Measurements from ENCODE around the gene LDB3. TPM values are rescaled to one million over a fixed set of nuclear protein-coding genes. Genes with fewer than 3 reads are reported as not detected.

Gene LDB3
- total and polyA plus RNA-seq, 2 of the 4 experiments (the other 2 are of a cell fraction): 0.36 to 2.6 TPM

DNA sequence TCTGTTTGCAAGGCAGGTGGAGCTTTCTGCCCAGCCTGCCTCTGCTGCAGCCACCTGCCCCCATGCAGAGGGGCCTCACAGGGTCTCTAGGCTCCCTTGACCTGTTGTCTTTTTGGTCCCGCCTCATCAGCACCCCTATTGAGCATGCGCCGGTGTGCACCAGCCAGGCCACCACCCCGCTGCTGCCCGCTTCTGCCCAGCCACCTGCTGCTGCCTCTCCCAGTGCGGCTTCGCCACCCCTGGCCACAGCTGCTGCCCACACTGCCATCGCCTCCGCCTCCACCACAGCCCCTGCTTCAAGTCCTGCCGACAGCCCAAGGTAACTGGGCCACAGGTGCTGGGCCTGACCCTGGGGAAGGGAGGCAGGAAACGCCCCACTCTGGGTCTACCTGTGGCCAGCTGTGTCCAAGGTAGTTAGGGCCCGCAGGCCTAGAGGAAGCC lies 38.1 kb downstream of the LDB3 start:
- intact Hi-C loops (cut with micrococcal nuclease): no loop called here
- no peak overlapping the region for H3K4me2 ChIP-seq (ENCODE audit: low read depth, low read length)
- H4K91ac ChIP-seq (ENCODE audit: insufficient read depth, low read depth, low read length): no peak overlapping the region
- H2BK15ac ChIP-seq (ENCODE audit: low read depth, low read length): no peak overlapping the region
- H3K14ac ChIP-seq (replicated peaks; ENCODE audit: low read depth, low read length): no peak overlapping the region
- H3K4me1 ChIP-seq (ENCODE audit: control insufficient read depth, insufficient read depth, low read length): peaks cover 6% of the 10 kb centered on the region
- no peak overlapping the region for H4K8ac ChIP-seq (ENCODE audit: low read depth in 2 of 2, low read length in 2 of 2)
- no peak overlapping the region for H3K9ac ChIP-seq (ENCODE audit: low read depth, low read length)
- H3K56ac ChIP-seq (ENCODE audit: extremely low read depth, insufficient read depth, low read length): no peak overlapping the region
- CTCF ChIA-PET: interaction anchor here (0.8 kb wide), 1 partner anchor 13 kb away, joined by 4 read pairs; no protein-coding TSS in a partner anchor
- no TSS peak for BruUV-seq (replicated peaks)
- H2AK9ac ChIP-seq (replicated peaks; ENCODE audit: low read depth, low read length, poor library complexity): no peak overlapping the region
- no peak overlapping the region for H2AK5ac ChIP-seq (ENCODE audit: low read depth, low read length)
- H3K36me3 ChIP-seq (ENCODE audit: control insufficient read depth, insufficient read depth, low read length): no peaks in the 10 kb centered on the region
- no peak overlapping the region for H2BK20ac ChIP-seq (ENCODE audit: low read depth, low read length)
- H3K4me3 ChIP-seq (ENCODE audit: insufficient read depth, low read depth, low read length): no peak overlapping the region
- H3K9me1 ChIP-seq (ENCODE audit: insufficient read depth, low read length): peaks cover 9% of the 10 kb centered on the region; the same call in 1 of the 2 replicates
- H3K79me1 ChIP-seq (ENCODE audit: low read depth in 1 of 2, low read length in 2 of 2): peaks cover 0 to 3% of the 10 kb centered on the region in 2 experiments; a peak in 1 of 4 replicates
- H2AFZ ChIP-seq (replicated peaks; ENCODE audit: low read length, poor library complexity): no peak overlapping the region
- in situ Hi-C loops (cut with MboI; ENCODE audit: low sequenced_read_pairs): loop anchor here (5.0 kb wide), 1 partner anchor 191 kb away; no protein-coding TSS in a partner anchor
- 100% methylated on average over 1 of the region's 12 CpGs; no CpG with 5 or more reads in 1 of the 2 experiments for WGBS, 2 experiments (ENCODE audit: extremely low coverage in 2 of 2, insufficient read length in 1 of 2)
- DNase-seq: no peak
- no peaks in the 10 kb centered on the region for H4K20me1 ChIP-seq (ENCODE audit: insufficient read depth, low read length)
- no peak overlapping the region for H3K27ac ChIP-seq (ENCODE audit: insufficient read depth, low read length)
- TF ChIP-seq CHD1 (IDR thresholded peaks at IDR 0.05; ENCODE audit: low read depth, low read length) (no peak), MAZ (IDR thresholded peaks at IDR 0.05; ENCODE audit: borderline replicate concordance, low read depth, low read length) (no peak), POLR2A (IDR thresholded peaks at IDR 0.05; ENCODE audit: low read depth, low read length) (no peak)
- H2BK120ac ChIP-seq (ENCODE audit: low read depth, low read length): no peak overlapping the region
- POLR2A ChIA-PET (ENCODE audit: unreplicated experiment): no interaction called here
- H2BK5ac ChIP-seq (ENCODE audit: low read depth, low read length, poor library complexity, severe bottlenecking): no peak overlapping the region
- no peak overlapping the region for H4K5ac ChIP-seq (ENCODE audit: low read depth, low read length)
- no peak overlapping the region for H3K4ac ChIP-seq (ENCODE audit: low read depth, low read length)
- no peak overlapping the region for H3K23ac ChIP-seq (ENCODE audit: low read depth, low read length)
- no peaks in the 10 kb centered on the region for H3K27me3 ChIP-seq (ENCODE audit: control insufficient read depth, insufficient read depth, low read length)
- dilution Hi-C loops (cut with HindIII; ENCODE audit: low sequenced_read_pairs, unreplicated experiment): no loop called here
- H3K18ac ChIP-seq (ENCODE audit: low read depth, low read length): no peak overlapping the region
- no peak for ATAC-seq (ENCODE audit: low read depth)
- no peaks in the 10 kb centered on the region for H3K9me3 ChIP-seq (ENCODE audit: control insufficient read depth, insufficient read depth, low read length)

All from IMR-90 (cell line).